Measurements from ENCODE around the gene TMEM126A. TPM values are rescaled to one million over a fixed set of nuclear protein-coding genes. Genes with fewer than 3 reads are reported as not detected.
"Not testable (repeated sequence)": the region's sequence is repeated elsewhere in the genome, so short reads cannot be mapped to it uniquely, and the experiment has no call there.

Gene TMEM126A
- total RNA-seq, 1 experiment from 2014 or later: 111 TPM

DNA sequence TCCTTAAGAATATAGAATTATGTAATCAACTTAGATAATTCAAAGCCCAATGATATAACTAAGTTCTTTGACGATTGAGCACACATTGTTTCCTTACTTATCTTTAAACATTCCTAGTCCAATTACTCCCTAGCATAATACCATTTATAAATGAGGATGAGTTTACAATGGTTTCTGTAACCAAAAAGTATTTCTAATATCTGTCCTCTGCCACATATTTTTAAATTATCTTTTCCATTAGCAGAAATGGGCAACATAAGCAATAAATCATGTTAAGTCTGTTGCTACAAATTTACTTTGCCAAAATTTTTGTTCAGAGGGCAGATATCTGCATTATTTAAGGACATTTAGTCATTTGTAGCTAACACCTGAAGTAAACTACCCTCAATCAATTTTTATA is 10.4 kb downstream of the TMEM126A start:
- no peak for DNase-seq (ENCODE audit: low read depth)

DNA sequence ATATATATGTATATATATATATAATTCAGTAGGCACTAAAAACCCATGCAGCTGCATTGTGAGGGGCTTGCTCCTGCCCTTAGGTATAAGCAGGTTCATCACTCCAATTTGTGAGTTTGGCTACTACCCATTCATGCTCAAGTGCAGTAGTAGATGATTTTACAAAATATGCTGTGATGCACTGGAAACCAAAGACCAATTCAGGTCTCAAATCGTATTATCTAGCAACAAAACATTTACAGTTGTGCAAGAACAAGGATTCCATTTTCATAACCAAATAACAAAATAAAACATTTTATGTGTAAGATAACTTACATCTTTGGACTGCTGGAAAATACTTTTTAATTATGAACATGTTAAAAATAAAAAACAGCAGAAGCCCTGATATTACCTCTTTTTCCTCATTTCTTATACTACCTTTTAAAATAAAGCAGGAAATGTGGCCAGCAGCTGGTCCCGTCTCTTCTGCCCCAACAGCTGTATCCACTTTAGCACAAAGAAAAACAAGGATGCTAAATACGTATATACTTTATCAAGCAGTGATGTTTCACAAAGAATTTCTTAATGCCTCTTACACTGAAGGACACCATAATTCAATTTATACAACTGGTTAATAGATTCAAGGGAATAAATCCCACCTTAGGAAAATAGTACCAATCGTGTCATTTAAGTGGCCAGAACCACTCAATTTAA is 14.4 kb downstream of the TMEM126A start:
- no peak for DNase-seq (ENCODE audit: low read depth)

DNA sequence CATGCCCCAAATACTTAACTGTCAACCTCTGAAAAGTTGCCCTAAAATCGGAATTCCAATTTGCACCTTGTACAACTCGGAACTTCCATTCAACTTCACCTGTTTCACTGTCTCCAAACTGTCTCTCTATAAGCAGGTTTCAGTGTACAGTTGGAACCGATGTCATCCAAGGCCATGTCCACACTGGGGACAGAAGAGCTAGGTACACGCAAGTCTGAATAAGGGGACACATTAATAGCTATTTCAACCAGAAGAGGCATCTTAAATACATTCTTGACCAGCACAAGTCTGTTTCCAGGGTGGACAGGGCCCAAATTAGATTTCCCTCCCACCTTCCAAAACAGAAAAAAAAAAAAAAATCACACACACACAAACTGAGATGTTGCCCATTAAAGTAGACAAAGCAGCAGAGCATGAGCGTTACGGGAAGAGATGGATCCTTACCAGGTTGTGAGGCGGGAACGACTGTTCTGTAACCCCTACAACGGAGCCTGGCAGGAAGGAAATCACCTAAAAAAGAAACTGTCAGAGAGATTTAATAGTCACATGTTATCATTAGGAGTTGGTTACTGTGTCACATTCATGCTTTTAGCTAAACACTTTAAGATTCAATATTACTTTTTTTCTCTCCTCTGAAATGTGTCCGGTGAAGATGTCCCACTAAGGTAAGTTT is 15.4 kb downstream of the TMEM126A start:
- DNase-seq (ENCODE audit: low read depth): no peak

DNA sequence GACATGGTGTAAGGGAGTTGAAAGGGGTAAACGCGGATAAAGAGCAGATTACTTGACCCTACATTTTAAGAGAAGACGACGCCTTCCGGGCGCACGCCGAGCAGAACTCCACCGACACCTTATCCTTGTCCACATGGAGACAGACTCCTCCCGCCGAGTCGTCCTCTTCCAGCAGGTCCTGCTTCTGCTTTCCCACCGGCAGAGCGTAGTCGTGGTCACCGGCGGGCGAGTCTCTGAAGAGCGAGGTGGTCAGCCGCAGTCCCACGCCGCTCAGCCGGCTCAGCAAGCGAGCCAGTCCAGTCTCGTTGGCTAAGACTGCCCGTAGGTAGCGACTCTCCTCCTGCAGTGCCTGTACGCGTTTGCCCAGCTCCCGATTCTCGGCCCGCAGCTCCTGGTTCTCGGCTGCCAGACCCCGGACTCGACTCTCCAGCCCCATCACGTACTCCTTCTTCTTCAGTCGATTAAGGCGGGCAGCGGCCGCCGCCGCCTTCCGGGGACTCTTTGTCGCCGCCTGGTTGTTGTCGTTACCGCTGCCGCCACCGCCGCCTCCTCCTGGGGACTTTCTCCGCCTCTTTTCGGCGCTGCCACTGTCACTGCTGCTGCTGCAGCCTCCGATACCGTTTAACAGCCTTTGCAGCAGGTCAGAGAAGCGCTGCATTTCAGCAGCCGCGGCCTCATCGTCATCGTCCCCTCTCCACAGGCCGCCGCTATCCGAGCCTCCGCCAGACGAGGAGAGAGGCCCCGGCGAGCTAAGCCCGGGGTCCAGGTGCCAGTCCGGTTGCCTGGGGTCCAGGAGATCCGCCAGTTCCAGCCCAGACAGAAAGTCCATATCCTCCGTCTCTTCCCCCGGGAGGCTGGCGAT is 16.2 kb downstream of the TMEM126A start:
- peak; percentile 74 for DNase-seq (ENCODE audit: low read depth)

DNA sequence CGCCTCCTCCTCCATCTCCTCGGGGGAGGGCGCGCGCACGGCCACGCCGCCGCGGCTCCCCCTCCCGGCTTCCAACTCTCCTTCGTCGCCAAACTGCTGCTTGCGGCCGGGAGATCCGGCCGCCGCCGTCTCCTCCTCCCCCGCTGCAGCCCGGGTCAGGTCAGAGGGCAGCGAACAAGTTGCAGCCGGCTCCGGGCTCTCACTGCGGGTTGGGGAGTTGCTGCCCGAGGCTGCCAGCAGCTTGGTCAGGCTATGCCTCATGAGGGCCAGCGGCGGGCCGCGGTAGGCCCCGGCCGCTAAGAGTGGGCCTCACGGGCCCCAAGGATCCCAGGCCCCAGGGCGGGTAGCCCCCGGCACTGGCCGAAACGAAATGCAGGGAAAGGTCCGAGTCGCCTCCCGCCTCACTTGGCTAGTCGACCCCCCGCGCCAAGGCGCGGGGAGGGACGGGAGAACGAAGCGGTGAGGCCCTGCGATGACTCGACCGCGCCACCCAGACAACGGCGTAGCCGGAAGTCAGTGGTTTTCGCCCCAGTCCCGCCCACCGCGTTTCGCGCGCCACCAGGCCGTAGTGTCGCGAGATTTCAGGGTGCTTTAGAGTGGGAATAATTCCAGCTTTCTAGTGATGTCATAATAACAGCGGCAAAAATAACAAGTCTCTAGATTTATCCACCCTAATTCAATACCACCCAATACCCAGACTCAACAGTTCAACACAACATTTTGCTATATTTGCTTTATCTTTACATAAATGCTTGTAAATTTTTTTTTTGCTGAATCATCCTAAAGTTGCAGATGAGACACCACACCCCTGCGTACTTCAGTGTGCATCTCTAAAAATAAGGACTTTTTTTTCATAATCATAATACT is 17.1 kb downstream of the TMEM126A start, which contains the start of gene CREBZF:
CREBZF (minus strand) TSS at position 515 of the 867 bp plus-strand sequence; CDS start at position 261, 254 bp downstream.
- peak; percentile 93 for DNase-seq (ENCODE audit: low read depth)

DNA sequence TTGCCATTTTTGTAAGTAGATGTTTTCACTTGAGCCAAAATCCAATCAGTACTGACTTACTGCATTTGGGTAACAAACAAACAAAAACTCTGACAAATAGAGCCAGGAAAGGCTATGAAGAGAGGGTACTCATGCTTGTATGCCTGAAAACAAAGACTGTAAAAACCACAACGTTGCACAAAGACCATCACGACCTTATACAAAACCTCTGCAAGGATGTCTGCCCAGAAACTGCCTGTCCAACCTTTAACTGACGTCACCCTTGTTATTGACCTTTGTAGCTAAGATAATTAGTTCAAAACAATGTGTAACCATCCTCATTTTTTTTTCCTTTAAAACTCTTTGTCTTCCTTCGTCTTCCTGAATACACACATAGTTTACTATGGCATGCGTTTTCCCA is 18.0 kb downstream of the TMEM126A start:
- peak; percentile 33 for DNase-seq (ENCODE audit: low read depth)

DNA sequence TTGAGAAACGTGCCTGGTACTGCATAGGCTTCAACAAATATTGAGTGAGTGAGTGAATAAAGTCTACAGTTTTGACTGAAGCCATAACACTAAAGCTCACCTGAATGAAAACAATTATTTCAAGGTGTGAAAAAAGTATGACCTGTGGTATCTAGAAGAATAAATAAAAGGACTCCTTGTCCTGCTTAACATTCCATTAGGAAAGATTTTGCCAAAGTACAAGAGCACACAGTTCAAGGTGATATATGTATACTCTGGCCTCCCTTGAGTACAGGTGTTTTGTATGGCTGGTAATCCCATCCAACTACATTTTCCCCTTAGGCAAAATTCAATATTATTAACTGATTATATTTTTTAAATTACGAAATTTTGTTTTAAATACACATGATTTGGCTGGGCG is 18.9 kb downstream of the TMEM126A start:
- DNase-seq (ENCODE audit: low read depth): no peak

DNA sequence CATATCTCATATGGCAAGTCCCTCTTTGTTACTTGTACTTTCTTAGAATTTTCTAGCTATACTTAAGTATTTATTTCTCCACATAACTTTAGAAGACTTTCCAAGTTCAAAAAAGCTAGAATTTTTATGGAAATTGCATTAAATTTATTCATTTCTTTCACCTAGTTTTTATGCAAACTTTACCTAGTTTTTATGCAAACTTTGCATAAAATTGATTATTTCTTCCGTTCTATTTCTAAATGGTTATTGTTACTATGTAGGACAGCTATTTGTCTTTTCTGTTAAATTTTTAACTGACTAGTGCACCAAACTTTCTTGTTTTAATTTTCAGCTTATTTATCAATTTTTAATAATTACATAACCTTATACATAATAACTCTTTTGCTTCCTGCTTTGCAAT is 20.4 kb downstream of the TMEM126A start:
- DNase-seq (ENCODE audit: low read depth): no peak

DNA sequence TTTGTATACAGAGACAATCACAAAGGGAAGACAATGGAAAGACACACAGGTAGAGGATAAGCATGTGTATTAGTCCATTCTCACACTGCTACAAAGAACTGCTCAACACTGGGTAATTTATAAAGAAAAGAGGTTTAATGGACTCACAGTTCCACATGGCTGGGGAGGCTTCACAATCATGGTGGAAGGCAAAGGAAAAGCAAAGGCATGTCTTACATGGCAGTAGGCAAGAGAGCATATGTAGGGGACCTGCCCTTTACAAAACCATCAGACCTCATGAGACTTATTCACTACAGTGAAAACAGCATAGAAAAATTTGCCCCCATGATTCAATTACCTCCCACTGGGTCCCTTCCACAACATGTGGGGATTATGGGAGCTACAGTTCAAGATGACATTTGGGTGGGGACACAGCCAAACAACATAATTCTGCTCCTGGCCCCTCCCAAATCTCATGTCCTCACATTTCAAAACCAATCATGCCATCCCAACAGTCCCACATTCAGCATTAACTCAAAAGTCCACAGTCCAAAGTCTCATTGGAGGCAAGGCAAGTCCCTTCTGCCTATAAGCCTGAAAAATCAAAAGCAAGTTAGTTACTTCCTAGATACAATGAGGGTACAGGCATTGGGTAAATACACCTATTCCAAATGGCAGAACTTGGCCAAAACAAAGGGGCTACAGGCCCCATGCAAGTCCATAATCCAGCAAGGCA is 23.3 kb downstream of the TMEM126A start:
- DNase-seq (ENCODE audit: low read depth): not testable (repeated sequence)

DNA sequence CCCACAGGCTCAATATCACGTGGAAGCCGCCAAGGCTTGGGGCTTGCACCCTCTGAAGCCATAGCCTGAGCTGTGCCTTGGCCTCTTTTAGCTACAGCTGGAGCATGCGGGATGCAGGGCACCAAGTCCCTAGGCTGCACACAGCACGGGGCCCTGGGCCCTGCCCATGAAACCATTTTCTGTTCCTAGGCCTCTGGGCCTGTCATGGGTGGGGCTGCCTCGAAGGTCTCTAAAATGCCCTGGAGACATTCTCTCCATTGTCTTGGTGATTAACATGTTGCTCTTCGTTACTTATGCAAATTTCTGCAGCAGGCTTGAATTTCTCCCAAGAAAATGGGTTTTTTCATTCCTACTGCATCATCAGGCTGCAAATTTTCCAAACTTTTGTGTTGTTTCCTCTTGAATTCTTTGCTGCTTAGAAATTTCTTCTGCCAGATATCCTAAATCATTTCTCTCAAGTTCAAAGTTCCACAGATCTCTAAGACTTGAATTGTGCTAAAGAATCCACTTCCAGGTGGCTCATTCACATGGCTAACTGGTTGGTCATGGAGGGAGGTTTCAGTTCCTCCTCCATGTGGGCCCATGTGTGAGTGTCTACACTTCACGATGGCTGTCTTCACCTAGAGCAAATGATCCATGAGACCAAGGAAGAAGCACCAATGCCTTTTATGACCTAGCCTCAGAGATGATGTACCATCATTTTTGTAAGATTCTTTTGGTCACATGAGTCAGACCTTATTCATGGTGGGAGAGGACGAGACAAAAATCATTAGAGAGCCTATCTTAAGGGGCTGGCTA is 24.5 kb downstream of the TMEM126A start:
- peak; percentile 20 for DNase-seq (ENCODE audit: low read depth)

DNA sequence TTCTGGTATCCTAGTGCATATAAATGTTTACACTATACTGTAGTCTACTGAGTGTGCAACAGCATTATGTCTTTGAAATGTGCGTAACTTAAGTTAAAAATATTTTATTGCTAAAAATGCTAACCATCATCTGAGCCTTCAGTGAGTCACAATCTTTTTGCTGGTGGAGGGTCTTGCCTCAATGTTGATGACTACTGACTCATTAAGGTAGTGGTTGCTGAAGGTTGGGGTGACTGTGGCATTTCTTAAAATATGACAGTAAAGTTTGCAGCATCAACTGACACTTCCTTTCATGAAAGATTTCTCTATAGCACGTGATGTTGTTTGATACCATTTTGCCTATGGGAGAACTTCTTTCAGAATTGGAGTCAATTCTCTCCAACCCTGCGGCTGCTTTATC is 25.6 kb downstream of the TMEM126A start:
- no peak for DNase-seq (ENCODE audit: low read depth)

DNA sequence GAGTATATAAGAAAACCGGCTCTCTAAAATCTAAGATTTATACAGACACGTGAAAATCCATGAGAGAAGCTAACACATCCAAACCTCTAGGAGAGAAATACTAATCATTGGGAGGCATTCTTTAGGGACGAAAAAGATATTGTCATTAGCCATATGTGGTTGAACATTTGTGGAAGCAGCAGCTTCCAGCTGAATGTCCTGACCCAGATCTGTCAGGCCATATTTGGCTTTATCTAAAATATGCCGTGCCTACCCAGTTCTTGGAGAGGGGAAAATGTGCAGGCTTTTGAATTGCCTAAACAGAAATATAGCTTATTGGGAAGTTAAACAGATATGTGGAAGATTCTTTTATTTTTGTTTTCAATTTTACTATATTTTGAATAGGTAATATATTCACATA is 31.8 kb downstream of the TMEM126A start:
- no peak for DNase-seq (ENCODE audit: low read depth)

DNA sequence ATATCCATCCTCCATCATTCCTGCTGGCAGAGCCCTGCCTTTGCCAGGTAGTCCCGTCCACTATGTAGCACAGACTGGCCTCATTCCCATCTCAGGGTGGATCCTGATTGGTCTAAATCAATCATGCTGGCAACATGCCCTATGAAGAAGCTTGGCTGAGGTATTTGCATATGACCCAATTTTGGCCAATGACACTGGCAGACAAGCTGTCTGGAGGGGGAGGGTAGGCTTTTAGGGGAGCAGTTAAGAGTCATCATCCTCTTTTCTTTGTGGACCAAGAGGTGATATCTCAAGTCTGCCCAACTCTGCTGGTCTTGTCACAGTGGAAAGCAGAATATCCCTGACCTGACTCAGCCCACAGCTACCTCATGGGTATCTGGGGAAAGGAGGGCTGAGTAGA is 33.1 kb downstream of the TMEM126A start:
- DNase-seq (ENCODE audit: low read depth): no peak

DNA sequence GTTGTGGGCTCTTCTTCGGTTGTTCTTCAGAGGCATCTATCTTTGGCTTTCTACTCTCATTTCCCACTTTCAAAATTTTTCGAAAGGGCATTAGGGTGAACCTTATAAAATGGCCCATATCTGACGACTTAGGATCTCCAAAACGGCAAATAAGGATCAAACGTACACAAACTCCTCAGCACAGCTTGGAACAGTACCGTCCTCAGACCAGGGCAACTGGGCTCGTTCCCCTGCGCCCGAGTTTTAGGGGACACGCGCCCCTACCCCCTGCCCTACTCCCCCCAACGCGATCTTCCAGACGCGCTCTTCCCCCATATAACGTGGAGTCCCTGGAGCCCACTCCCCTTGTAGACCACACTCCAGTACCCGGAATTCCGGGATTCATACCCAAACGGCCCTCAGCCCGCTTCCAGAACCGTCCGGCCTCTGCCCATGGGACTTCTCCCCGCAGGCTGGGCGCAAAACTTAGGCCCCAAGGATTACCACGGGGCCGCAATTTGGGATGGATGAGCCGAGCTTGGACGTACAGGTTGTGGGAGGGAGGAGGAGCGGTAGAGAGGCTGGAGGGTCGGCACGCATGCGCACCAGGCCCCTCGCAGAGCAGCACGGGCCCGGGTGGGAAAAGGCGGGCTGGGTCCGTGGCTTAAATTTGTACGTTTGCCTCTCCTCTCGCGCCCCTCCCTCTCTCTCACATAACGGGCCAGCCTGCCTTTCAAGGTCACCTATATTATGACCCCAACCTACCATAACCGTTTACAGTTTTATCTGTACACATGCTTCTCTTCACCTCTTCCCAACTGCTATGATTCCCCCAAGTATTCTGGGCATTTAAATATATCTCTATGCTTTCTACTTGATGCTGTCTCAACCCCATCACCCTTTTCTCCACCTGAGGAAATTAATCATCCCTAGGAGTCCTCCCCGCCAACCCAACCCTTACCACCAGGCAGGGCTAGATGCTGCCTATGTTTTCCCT is 34.9 kb downstream of the TMEM126A start:
- DNase-seq (ENCODE audit: low read depth): peak; percentile 66

DNA sequence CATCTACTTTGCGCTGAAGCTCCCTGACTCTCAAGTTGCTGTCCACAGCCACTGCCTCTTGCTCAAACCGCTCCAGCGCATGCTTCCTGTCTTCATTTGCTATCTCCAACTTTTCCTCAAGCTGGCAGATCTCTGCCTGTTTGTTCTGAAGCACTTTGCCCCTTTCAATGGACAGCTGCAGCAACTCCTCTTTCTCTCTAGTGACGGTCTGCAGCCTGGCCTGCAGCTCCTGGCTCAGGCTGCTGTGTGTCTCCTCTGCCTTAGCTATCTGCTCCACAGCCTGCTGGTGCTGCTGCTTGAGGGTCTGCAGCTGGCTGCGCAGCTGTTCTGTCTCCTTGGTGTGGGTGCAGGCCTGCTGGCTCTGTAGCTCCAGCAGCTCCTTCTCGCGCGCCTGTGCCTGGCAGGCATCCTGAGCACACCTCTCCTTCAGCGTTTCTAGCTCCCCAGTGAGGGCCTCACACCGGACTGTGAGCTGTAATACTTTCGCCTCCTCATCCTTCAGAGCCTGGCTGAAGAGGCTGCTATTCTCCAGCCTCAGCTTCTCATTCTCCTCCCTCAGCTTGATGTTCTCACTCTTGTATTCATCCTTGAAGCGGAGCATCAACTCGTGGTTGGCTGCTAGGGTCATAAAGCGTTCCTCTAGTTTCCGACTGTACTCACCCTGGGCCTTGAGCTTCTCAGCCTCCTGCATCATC is 37.5 kb downstream of the TMEM126A start:
- no peak for DNase-seq (ENCODE audit: low read depth)

DNA sequence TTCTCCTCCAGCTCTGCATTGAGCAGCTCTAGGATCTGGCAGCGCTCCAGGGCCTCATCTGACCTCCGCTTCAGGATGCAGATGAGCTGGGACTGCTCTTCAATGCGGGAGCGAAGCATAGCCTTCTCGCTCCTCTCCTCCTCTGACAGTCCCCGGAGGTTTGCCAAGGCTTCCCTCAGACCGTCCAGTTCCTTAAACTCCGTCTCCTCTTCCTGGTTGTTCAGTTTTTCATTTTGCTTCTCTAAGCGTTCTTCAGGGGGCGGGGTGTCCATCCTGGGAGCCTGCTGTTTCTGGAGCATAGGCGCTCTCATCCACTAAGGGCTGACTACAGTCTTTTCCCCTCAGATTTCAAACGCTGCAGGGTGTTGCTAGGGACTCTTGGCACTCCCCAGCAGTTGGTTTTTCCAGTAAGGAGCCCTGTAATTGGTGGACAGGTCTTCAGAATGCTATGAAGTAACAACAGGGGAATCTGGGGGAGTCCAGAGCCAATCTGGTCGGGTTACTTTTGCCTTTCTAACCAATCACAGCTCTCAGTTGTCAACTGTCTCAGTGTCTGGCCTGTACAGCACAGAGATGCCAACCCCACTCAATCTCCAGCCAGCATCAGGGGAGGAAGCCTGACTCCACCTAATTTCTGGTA is 38.2 kb downstream of the TMEM126A start, which contains the start of gene CCDC89:
CCDC89 (minus strand) TSS at position 376 of the 640 bp plus-strand sequence; CDS start at position 311, 65 bp downstream.
- DNase-seq (ENCODE audit: low read depth): peak; percentile 30

DNA sequence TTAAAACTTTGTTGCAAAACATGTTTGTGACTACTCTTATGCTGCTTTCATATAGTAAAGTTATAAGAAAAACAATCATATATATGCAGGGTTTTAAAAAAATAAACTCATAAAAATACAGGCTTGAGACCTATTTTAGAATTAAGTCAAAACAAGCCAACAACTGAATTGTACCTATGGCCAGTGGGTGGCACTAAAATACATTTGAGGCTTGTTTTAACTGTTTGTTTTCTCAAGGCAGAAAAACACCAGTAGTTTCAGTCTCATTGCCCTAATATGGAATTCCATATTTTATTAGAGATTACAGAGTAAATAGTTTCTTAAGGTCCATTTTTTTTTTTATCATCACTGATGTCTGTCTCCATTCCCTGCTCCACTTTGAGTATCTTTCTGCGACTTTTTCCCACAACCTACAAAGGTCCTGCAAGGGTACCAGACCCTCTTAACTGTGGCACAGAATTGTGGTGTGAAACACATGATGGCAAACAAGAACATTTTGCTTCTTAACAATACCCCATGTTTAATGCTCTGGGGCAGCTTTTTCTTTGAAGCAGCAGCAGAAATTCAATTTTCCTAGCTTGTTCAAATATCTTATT is 46.7 kb downstream of the TMEM126A start:
- DNase-seq (ENCODE audit: low read depth): peak; percentile 48
